Measurements from ENCODE around the gene KIF26A. TPM values are rescaled to one million over a fixed set of nuclear protein-coding genes. Genes with fewer than 3 reads are reported as not detected.

Gene KIF26A
- total RNA-seq, 1 donor from 2014 or later = 1.4 TPM

- no peak overlapping the region for H3K4me3 Mint-ChIP-seq (ENCODE audit: unreplicated experiment)
- H3K27me3 ChIP-seq (ENCODE audit: insufficient read depth, low read length) = no peaks in the 10 kb centered on the region
- H3K27ac Mint-ChIP-seq (ENCODE audit: unreplicated experiment) = no peak overlapping the region
- H3K4me2 ChIP-seq (ENCODE audit: low read length) = no peak overlapping the region
- H3K27me3 Mint-ChIP-seq (ENCODE audit: low read depth, unreplicated experiment) = peaks cover 32% of the 10 kb centered on the region
- no peak for FAIRE-seq
- no peaks in the 10 kb centered on the region for H3K36me3 ChIP-seq (ENCODE audit: insufficient read depth, low read length)
- no peaks in the 10 kb centered on the region for H3K9me3 ChIP-seq (ENCODE audit: insufficient read depth, low read depth, low read length)
- H3K9ac ChIP-seq (ENCODE audit: low read length) = no peak overlapping the region
- no peak overlapping the region for H3K27ac ChIP-seq (ENCODE audit: low read depth, low read length)
- H3K4me1 Mint-ChIP-seq (ENCODE audit: low read depth, unreplicated experiment) = no peaks in the 10 kb centered on the region
- H3K79me2 ChIP-seq (ENCODE audit: insufficient read depth, low read length) = no peaks in the 10 kb centered on the region
- H3K4me1 ChIP-seq (ENCODE audit: insufficient read depth, low read length) = no peaks in the 10 kb centered on the region
- H2AFZ ChIP-seq (ENCODE audit: low read depth, low read length) = no peak overlapping the region
- DNase-seq (ENCODE audit: low read depth) = no peak
- no peak overlapping the region for H3K4me3 ChIP-seq (ENCODE audit: insufficient read depth, low read depth, low read length)
- no peaks in the 10 kb centered on the region for H4K20me1 ChIP-seq (ENCODE audit: insufficient read depth, low read length)
- peaks cover 2% of the 10 kb centered on the region for H3K9me3 Mint-ChIP-seq (ENCODE audit: unreplicated experiment)
- H3K36me3 Mint-ChIP-seq (ENCODE audit: low read depth, unreplicated experiment) = no peaks in the 10 kb centered on the region
- TF ChIP-seq CTCF (IDR thresholded peaks at IDR 0.05; ENCODE audit: insufficient read depth, low read depth, low read length) = no peak
These were observed 75.1 kb downstream of the KIF26A start for GRCh38 chr14:104213301-104214034.

- Histone ChIP-seq H3K4me3 (ENCODE audit: insufficient read depth, low read depth, low read length) (no peak overlapping the region), H2AFZ (ENCODE audit: low read depth, low read length) (no peak overlapping the region), H3K4me2 (ENCODE audit: low read length) (no peak overlapping the region), H3K9me3 (ENCODE audit: insufficient read depth, low read depth, low read length) (no peaks in the 10 kb centered on the region), H4K20me1 (ENCODE audit: insufficient read depth, low read length) (no peaks in the 10 kb centered on the region), H3K27ac (ENCODE audit: low read depth, low read length) (no peak overlapping the region), H3K27me3 (ENCODE audit: insufficient read depth, low read length) (no peaks in the 10 kb centered on the region), H3K36me3 (ENCODE audit: insufficient read depth, low read length) (no peaks in the 10 kb centered on the region), H3K9ac (ENCODE audit: low read length) (no peak overlapping the region), H3K79me2 (ENCODE audit: insufficient read depth, low read length) (no peaks in the 10 kb centered on the region), H3K4me1 (ENCODE audit: insufficient read depth, low read length) (no peaks in the 10 kb centered on the region)
- Mint-ChIP-seq H3K9me3 (ENCODE audit: unreplicated experiment) (peaks cover 2% of the 10 kb centered on the region), H3K27ac (ENCODE audit: unreplicated experiment) (no peak overlapping the region), H3K4me1 (ENCODE audit: low read depth, unreplicated experiment) (no peaks in the 10 kb centered on the region), H3K27me3 (ENCODE audit: low read depth, unreplicated experiment) (peaks cover 36% of the 10 kb centered on the region), H3K36me3 (ENCODE audit: low read depth, unreplicated experiment) (no peaks in the 10 kb centered on the region), H3K4me3 (ENCODE audit: unreplicated experiment) (no peak overlapping the region)
- DNase-seq (ENCODE audit: low read depth) = no peak
- FAIRE-seq = no peak
- no peak for TF ChIP-seq EZH2 (IDR thresholded peaks at IDR 0.05; ENCODE audit: insufficient read depth, low read length)
- TF ChIP-seq CTCF (IDR thresholded peaks at IDR 0.05; ENCODE audit: insufficient read depth, low read depth, low read length) = no peak
These were observed 76.2 kb downstream of the KIF26A start for GRCh38 chr14:104214431-104215218.

All from astrocyte (in vitro differentiated cells and primary cell).